D341Med (cell line): ENCODE measurements around the gene SLC45A1.
"Not testable (repeated sequence)": the region's sequence is repeated elsewhere in the genome, so short reads cannot be mapped to it uniquely, and the experiment has no call there.

Source experiments
- DNase-seq: peaks from one replicate; pipeline ENCODE4 v3.0.0; 2012; ENCODE audit warnings: low spot score

Gene SLC45A1

DNA sequence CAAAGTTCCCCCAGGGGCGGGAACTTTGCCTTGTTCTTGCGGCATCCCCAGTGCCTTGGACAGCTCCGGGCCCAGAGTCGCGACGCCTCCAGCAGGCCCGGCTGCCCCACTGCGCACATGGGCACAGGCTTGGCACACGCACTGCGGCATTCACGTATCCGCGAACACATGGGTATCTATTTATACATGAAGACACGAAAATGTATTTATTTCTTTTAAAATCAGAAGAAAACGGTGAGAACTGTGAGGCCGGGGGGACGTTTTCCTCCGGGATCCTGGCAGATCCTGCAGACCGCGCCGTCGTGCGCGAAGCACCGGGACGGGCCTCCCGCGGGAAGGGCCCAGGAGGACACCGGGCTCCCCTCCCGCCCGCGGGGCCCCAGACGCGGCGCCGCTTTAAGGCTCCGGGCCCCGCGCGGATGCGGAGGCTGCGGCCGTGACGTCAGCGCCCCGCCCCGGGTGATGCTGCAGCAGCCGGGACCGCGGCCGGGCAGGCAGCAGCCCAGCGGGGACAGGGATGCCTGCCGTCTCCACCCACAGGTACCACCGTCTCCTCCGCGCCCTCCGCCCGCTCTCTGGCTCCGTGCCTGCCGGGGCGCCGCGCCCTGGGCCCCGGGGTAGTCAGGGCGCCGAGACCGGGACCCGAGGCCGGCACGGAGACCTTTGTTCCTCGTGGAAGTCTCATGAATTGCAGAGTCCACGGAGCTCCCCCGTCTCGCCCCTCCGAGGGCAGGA, at the start of gene SLC45A1:
Gene SLC45A1, plus strand, starts transcription at position 468 of the 735 bp plus-strand sequence. CDS start 6,216 bp downstream, outside the sequence.
- peak; percentile 79 for DNase-seq

DNA sequence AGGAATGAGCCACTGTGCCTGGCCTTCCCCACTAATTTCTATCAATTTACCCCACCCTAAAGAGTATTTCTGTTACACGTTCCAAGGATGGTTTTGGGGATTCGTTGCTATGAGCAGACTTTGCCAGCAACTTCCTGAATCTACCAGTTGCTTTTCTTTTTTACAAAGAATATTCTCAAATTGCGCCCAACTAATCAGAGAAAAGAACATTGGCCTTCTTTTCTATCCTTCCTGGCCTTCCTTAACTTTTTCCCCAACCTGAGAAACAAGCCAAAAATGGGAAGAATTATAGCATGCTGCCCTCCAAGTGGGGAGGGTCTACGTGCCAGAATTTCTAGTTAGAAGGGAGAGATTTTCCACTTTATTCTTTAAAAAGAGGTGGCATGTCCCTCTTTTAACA, 44.9 kb upstream of the SLC45A1 start:
- no peak for DNase-seq

DNA sequence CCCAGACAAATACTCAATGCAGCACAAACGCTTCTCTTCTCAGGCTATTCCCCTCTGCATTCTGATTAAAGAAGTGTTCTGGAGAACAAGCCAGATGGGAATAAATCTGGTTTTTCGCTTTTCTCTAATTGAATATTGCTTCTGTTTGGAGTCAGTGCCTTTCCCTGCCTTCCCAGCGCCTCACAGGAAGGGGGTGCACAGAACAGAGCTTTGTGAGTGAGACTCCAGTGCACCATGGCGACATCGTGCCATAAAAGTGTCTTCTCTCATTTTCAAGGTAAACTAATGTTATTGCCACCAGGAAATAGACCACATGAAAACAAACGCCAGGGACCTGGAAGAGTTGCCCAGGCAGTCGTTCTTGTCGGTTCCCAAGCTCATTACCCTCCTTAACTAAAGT, 43.6 kb upstream of the SLC45A1 start:
- DNase-seq = no peak

DNA sequence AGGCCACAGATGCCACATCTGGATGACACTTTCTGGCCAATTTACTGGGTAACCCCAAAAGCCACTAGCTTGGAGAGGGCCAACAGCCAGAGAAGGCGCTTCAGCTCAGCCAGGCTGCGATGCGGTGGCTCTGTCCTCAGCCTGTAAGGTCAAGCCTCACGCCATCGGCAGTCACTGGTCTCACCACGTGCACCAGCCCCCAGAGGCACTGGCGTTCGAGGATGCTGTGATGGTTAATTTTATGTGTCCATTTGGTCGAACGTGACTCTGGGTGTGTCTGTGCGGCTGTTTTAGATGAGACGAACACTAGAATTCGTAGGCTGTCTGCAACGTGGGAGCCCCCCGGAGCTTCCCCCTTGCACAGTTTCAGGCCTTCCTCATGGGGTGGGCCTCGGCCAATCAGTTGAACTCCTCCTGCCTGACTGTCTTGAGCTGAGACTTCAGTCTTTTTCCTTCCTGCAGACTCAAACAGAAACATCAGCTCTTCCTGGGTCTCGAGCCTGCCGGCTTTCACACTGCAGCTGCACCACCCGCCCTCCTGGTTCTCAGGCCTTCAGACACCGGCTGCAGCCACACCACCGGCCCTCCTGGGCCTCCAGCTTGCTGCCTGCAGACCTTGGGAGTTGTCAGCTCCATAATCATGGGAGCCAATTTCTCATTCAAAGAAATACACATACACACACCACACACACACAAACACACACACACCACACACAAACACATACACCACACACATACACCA, 41.6 kb upstream of the SLC45A1 start:
- no peak for DNase-seq

DNA sequence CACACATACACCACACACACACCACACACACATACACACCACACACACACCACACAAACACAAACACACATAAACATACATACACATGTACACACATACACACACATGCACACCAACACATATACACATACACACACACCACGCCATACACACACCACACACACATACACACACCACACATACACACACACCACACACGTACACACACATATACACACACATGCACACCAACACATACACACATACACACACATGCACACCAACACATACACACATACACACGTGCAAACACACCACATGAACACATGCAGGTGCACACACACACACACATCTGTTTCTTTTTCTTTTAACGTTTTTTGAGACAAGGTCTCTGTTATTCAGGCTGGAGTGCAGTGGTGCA, 41.0 kb upstream of the SLC45A1 start:
- DNase-seq = no peak

DNA sequence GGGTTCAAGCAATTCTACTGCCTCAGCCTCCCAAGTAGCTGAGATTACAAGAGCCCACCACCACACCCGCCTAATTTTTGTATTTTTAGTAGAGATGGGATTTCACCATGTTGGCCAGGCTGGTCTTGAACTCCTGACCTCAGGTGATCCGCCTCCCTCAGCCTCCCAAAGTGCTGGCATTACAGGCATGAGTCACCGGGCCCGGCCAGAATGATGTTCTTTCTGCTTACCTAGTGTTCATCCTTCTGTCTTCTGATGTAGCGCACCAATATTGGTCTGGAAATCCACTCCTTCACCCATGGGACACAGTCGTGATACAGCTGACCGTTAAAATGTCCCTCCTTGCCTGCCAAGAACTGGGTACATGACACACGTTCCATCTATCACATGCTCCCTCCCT, 39.2 kb upstream of the SLC45A1 start:
- DNase-seq = not testable (repeated sequence)

DNA sequence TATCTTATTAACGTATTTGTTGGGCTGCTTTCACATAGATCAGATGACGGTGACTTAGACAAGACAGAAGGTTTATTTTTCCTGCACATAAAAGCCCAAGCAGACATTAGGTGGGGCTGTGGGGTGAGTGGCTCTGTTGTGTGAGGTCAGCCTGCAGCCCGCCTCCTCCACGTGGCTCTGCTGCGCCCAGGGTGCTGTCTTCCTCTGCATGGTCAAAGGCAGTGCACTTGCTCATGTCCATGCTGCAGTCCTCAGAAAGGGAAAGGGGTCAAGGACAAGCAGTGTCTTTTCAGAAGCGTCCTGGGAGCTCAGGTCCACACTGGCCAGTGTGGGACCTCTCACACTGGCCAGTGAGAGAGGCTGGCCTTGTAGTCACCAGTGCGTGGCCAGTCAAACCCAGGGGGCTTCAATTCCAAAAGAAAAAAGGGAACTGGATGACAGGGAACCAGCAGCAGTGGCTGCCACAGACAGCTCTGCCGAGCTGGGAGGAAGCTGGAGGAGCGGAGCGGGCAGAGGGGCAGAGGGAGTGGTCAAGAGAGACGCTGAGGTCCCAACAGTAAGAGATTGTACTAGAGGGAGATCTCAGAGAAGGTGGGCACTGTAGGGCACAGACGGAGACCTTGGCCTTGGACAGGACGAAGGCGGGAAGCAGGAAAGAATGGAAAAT, 35.9 kb upstream of the SLC45A1 start:
- DNase-seq = no peak

DNA sequence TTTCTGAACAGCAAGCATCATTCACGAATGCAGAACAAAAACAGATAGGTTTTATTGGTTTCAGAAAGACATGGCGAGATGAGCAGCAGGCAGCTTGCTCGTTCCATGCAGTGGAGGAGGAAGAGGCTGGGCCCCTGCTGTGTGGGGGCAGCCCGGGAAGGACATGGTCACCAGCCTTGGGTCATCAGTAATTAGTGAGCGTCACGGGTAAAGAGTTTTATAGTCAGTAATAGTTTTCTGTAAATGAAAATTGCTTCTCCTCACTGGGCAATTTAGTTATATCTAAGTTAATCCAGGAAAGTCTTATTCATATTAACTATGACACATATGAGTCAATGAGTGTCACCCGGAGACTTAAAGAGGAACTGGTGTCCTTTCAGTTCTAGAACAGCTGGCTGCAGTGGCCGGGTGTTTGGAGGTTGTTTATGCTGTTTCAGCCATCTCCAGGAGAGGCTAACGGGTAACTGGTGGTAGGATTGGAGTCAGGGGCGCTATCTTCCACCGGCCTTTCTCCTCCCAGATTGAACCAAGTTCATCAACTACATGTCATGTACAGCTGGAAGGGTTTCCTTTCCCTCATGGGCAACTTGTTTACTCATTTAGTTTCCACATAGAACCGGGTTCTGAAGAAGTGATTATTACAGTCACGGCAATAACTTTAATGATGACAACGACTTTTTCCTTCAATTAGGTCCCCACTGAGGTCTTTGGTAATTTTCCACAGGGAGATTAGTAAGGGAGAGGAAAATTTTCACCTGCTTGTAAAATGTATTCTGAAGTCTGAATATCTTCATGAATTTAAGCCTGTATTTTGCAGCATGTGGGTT, 34.6 kb upstream of the SLC45A1 start:
- DNase-seq = no peak

DNA sequence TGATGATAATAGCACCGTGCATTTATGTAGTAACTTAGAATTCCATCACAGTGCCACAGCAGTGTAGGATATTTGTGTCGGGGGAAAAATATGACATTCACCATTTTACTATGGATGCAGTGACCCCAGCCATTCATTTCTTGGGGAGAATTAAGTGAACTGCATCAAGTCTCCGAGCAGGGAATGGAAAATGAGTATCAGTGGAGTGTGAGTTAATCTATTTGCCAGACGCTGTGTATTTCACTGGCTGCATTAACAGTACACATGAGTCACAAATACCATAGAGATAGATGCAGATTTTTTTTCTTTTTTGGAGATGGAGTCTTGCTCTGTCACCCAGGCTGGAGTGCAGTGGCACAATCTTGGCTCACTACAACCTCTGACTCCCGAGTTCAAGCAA, 33.8 kb upstream of the SLC45A1 start:
- no peak for DNase-seq

DNA sequence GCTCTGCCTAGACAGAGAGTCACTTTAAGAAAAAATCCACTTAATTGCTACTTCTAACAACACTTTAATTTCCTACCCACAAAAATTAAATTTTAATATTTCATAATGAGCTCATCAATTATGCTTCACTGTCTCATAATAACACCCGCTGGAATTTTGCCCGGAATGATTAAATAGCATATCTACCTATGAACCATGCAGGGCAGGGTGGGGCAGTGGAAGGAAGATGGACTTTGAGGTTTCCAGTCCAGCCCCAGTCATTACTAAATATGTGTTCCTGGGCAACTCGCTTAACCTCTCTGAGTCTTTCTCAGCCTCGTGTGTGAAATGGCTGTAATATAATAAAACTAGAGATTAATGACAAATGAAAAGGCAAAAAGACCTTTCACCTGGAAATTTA, 32.8 kb upstream of the SLC45A1 start:
- DNase-seq = no peak

DNA sequence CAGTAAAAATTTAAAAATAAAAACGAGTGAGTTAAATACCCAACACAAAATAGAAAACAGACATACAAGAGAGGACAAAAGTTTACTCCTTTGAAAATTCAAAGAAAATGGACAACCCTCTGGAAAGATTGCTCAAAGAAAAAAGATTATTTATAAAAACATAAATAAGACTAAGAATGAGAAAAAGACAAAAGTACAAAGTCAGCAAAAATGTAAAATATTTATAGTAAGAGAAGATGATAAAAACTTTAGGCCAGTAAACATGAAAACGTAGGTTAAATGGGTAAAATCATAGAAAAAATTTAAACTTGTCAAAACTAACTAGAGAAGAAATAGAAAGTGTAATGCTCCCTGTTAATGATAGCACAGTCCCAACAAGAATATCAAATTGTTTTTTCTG, 31.9 kb upstream of the SLC45A1 start:
- no peak for DNase-seq

DNA sequence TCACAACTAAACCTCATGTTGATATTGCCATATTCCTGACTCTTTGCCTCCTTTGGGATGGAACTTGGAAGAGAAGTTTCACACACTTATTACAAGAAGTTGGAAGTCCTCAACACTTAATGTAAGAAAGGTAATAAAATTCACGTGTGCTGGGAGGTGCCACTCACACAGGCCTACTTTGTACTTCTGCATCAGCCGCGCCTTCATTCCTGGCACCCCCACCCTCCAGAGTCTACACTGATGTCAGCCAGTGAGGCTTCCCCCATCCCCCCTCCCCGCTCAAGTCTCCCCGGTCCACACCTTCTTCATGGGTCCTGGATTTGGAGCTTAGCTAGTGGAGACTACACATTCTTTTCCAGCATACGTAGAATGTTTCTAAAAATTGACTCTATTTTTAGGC, 24.8 kb upstream of the SLC45A1 start:
- DNase-seq = no peak

DNA sequence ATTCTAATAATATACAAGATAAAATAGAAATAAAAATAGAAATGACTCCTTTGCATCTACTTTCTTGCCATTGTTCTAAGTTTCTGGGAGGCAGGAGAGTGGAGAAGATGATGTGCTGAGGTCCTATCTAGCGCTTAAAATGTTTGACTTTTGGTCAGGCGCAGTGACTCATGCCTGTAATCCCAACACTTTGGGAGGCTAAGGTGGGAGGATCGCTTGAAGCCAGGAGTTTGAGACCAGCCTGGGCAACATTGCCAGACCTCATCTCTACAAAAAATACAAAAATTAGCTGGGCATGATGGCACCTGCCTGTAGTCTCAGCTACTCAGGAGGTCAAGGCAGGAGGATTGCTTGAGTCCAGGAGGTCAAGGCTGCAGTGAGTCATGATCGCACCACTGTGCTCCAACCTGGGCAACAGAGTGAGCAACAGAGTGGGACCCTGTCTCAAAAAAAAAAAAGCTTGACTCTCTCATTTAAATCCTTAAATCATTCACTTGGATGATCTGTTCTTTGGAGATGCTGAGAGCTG, 24.2 kb upstream of the SLC45A1 start:
- no peak for DNase-seq

DNA sequence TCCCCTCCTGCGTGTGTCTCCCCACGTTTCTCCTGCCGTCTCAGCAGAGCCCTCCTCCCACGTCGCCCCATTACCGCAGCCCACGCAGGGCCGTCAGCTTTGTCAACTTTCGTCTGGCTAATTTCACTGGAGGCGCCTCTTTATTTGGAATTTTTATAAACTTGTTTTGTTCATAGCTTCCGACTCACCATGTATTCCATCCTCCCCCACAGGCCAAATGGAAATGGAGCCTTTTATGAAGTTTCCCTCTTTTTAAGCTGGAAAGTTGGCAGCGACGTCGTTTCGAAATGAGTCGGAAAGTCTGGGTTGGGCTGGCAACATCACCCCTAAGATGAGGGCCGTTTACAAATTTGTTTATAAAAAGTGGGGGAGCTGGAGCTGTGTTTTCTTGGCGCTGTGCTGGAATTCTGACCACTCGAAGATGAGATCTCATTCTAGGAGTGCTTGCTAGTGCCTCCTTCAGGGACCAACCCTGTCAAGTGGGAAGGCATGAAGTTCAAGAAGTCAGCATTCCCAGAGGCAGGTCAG, 23.7 kb upstream of the SLC45A1 start:
- DNase-seq = no peak

DNA sequence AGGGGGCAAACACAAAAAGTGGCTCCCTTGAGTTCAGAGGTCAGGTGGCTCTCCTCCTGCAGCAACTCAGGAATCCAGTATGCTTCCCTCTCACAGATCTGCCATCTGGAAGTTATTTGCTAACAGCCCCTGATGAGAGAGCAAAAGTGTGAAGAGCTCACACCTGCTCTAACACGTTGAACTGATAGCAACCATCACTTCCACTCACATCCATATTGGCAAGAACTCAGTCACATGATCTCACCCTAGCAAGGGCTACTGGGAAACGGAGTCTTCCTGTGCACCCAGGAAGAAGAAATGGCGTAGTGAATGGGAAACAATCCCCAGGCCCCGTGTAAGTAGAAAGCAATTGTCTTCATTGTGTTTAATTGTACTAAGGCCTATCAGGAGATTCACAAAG, 20.7 kb upstream of the SLC45A1 start:
- no peak for DNase-seq

DNA sequence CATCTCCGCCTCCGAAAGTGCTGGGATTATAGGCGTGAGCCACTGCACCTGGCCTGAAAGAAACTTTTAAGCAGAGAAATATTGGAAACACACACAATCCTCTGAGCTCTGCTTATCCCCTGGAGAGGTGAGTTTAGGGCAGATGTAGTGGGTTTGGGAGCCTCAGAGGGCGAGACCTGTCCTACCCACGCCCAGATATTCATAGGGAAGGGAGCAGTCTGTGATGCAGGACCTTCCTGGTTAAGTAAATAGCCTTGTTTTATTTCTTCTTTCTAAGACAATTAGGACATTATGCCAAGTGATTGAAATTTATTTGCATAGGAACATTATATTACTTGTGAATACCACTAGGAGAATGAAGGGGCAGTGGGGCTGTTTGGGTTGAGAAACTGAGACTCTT, 18.0 kb upstream of the SLC45A1 start:
- no peak for DNase-seq

DNA sequence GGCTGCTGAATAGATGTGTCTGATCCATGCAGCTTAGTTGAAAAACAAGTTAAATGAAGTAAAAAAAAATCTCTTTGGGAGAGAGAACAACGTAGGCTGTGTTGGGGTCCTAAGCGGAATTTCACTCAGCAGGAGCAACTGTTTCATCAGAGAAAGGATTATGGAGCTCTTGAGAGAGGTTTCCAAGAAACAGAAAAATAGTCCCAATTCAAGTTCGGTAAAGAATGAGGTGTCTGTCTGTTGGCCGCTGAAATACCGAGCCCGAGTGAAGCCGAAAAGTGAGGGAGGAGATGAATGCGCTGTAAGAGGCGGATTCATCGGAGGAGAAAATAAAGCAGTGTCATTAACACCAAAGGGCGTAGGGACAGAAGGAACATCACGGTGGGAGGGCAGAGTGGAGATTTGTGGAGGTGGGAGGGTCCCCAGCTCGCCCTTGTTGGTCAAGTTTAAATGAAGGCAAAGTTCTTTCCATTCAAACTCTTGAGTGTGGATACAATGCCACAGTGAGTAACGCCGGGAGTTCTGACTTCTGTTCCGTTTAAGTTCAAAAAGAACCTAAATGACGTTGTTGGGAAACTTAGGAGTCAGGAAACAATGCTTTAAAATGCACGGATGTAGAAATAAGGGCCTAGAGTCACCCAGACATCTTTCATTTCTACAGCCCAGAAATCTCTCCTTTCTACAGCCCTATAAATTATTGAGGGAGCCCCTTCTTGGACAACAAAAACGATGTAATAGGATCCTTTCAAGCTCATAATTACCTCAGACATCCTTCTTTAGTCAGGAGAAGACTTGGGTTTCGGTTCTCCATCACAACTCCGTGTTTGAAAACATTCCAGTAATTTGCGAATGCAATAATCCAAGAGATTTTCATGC, 15.6 kb upstream of the SLC45A1 start:
- DNase-seq = no peak

DNA sequence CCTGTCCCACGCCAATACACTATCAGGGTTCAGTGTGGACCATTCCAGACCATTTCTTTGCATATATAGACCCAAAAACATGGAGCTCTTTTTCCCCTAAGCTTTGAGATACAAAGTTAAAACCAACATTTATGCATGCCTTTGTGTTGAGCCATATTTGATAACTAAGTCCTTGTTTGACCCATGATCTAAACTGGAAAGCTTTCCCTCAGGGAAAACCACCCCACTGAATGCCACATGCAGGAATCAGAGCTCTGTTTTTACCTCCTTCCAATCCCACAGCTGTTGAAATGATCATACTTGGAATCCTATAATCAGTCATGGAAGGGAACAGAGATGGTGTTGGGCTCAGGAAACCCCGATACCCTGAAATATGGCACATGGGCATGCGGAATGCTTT, 14.8 kb upstream of the SLC45A1 start:
- DNase-seq = no peak

DNA sequence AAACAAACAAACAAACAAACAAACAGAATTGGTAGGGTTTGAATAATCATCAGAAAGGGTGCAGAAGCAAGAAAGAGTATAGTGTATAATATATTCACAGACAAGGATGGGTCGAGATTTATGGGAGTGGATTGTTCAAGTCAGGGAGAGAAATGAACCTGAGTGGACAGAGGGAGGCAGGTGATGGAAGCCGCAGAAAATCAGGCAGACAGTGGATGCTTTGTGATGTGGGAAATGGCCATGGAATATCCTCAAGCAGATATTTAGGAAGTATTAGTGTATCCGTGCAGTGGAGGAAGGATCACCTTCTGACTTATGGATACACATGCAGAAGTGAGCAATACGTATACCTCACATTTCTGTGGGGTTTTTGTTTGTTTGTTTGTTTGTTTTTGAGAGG, 14.0 kb upstream of the SLC45A1 start:
- no peak for DNase-seq

DNA sequence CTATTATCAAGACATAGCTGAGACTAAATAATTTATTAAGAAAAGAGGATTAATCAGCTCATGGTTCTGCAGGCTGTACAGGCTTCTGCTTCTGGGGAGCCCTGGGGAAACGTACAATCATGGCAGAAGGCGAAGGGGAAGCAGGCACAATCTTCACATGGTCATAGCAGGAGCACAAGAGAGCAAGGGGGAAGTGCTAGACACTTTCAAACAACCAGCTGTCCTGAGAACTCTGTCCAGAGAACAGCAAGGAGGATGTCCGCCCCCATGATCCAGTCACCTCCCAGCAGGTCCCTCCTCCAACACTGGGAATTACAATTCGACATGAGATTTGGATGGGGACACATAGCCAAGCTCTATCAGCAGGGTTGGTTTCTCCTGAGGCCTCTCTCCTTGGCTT, 10.3 kb upstream of the SLC45A1 start:
- DNase-seq = no peak
